GM18505 (cell line): ENCODE measurements around the gene TSPEAR.

ENCODE experiments used
- ATAC-seq: cut with Tn5 transposase; IDR thresholded peaks from one replicate; pipeline ENCODE4 v1.9.1; 2021; ENCODE audit not compliant: unreplicated experiment
- POLR2A ChIP-seq: IDR thresholded peaks from 4 replicates; pipeline ENCODE4 v1.6.1; 2011; ENCODE audit warnings: borderline replicate concordance; ENCODE audit not compliant: insufficient read depth, insufficient read length; ENCODE audit errors: extremely low read depth

TSPEAR gene

GRCh38 chr21:44626673-44627143 is 84.7 kb downstream of the TSPEAR start, which contains the start of gene KRTAP10-9:
Gene KRTAP10-9, plus strand, starts transcription at chr21:44627093. Its CDS starts 79 bp downstream, at chr21:44627172.
- TF ChIP-seq POLR2A, result no peak
- no peak for ATAC-seq

- ATAC-seq, result no peak
- no peak for TF ChIP-seq POLR2A
Measured at GRCh38 chr21:44626262-44626661, 85.1 kb downstream of the TSPEAR start.

GRCh38 chr21:44625756-44626155 is 85.6 kb downstream of the TSPEAR start:
- no peak for TF ChIP-seq POLR2A
- ATAC-seq, result no peak

- ATAC-seq, result no peak
- TF ChIP-seq POLR2A, result no peak
Measured at GRCh38 chr21:44623575-44623974, 87.8 kb downstream of the TSPEAR start.

- TF ChIP-seq POLR2A, result no peak
- ATAC-seq, result no peak
Measured at GRCh38 chr21:44619886-44620285, 91.5 kb downstream of the TSPEAR start.

- ATAC-seq, result no peak
- no peak for TF ChIP-seq POLR2A
Measured at GRCh38 chr21:44618909-44619308, 92.5 kb downstream of the TSPEAR start.

- no peak for ATAC-seq
- no peak for TF ChIP-seq POLR2A
Measured at GRCh38 chr21:44618504-44618903, 92.9 kb downstream of the TSPEAR start.

GRCh38 chr21:44617071-44617501 is 94.3 kb downstream of the TSPEAR start:
- TF ChIP-seq POLR2A, result no peak
- ATAC-seq, result no peak

GRCh38 chr21:44616591-44616926 is 94.8 kb downstream of the TSPEAR start:
- no peak for TF ChIP-seq POLR2A
- ATAC-seq, result no peak

GRCh38 chr21:44615911-44616590 is 95.3 kb downstream of the TSPEAR start:
- ATAC-seq, result no peak
- TF ChIP-seq POLR2A, result no peak

- no peak for TF ChIP-seq POLR2A
- no peak for ATAC-seq
Measured at GRCh38 chr21:44615466-44615865, 95.9 kb downstream of the TSPEAR start.

- TF ChIP-seq POLR2A, result no peak
- ATAC-seq, result no peak
Measured at GRCh38 chr21:44614961-44615391, 96.4 kb downstream of the TSPEAR start.

- no peak for TF ChIP-seq POLR2A
- ATAC-seq, result no peak
Measured at GRCh38 chr21:44614161-44614631, 97.2 kb downstream of the TSPEAR start.

- ATAC-seq, result no peak
- no peak for TF ChIP-seq POLR2A
Measured at GRCh38 chr21:44613386-44614155, 97.8 kb downstream of the TSPEAR start.
